ENCODE data around the gene OPRD1. TPM values are rescaled to one million over a fixed set of nuclear protein-coding genes. Genes with fewer than 3 reads are reported as not detected.
"Not testable (repeated sequence)": the region's sequence is repeated elsewhere in the genome, so short reads cannot be mapped to it uniquely, and the experiment has no call there.

OPRD1 gene
- total RNA-seq, 1 donor from 2014 or later, result not detected

DNA sequence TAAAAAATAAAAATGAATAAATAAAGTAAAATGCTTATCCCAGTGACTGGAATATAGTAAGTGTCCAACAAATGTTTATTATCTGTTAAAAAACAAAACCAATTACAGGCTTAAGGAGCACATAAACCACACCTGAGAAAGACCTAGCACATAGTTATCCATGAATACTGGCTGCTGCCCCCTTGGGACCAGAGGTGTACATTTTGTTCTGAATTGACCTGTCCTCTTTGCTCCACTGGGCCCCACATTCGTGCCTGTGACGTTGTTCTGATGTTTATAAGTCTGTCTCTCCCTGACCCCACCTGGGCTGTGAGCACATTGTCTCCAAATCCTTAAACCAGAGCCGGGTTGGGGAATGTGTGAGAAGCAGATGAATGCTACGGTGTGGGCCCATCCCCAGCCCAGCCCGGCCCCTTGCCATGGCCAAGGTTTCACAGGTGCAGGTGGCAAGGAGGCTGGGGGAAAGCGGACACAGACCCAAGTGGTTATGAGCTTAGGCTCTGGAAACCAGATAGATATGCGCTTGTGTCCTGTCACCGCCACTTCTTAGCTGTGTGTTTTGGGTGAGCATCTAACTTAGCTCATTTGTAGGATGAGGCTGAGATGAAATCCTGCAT, 29.1 kb downstream of the OPRD1 start:
- no peak for DNase-seq (ENCODE audit: low spot score)

DNA sequence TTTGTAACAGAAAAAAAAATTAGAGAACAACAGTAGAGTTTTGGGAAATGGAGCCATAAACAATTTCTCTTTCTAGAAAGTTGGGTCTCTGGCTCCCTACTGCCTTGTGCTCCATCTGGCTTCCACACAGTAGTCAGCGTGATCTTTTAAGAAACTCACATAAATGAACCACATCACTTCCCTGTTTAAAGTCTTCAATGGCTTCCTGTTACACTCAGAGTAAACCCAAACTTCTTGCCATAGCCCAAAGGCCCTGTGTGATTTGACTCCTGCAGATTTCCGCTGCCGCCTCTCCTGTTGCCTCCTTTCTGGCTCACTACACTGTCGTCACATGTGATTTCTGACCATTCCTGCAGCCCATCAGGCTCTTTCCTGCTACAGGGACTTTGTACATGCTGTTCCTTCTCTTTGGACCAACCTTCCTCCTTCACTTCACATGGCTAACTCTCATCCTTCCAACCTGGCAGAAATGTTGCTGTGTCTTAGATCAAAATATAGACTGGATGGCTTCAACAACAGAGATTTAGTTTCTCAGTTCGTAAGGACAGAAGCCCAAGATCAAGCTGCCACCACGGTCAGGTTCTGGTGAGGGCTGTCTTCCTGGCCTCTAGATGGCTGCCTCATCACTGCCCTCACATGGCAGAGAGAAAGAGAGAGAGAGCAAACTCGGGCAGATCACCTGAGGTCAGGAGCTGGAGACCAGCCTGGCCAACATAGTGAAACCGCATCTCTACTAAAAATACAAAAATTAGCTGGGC, 34.0 kb downstream of the OPRD1 start:
- DNase-seq (ENCODE audit: low spot score), result no peak

DNA sequence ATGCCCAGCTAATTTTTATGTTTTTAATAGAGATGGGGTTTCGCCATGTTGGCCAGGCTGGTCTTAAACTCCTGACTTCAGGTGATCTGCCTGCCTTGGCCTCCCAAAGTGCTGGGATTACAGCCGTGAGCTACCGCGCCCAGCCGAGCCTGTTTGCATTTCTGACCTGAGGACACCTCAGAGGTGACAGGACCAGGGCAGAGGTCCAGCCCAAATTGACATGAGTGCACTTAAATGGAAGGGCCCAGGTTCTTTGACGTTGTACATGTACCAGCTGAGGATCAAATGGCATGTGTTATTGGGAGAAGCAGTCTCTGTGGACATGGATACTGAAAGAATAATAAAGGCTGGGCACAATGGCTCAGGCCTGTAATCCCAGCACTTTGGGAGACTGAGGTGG, 35.2 kb downstream of the OPRD1 start:
- not testable (repeated sequence) for DNase-seq (ENCODE audit: low spot score)

DNA sequence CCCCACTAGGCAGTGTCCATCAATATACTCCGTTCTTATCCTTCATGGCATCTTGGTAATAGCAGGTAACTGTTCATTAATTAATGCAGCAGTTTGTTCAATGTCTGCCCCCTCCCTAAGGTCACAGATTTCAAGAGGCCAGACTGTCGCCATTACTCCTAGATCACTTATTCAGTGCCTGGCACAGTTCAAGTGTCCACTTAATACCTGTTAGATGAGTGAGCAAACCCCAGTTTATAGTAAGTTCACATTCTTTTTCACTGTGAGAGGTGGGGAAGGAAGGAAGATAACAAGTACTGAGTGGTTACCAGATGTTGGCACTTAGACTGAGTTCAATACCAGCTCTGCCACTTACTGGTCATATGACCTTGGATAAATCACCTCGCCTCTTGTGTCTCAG, 36.4 kb downstream of the OPRD1 start:
- no peak for DNase-seq (ENCODE audit: low spot score)

DNA sequence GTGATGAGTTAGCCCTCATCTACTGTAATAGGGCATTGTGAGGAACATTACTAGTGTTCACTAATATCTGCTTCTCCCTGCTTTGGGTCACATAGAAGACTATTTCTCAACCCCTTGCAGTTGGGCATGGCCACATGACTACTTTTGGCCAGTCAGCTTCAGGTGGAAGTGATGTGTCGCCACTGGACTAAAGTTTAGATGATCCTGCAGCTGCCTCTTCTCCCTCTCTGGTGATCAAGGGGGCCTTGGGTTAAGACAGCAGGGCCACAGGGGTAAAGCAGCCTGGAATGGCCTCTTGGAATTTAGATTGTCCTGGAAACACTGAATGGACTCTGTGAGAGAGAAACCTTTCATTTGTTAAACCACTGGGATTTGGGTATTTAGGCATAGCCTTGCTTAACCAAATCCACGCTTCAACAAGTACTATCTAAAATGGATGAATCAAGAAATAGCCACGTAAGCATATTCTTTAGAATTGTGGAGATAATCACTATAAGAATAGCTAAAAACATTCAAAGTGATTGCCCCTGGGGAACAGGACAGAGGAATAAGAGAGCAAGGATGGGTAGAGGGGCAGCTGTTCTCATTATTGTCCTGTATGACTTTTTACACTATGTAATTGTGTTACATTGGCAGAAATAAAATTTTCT, 41.2 kb downstream of the OPRD1 start:
- no peak for DNase-seq (ENCODE audit: low spot score)

DNA sequence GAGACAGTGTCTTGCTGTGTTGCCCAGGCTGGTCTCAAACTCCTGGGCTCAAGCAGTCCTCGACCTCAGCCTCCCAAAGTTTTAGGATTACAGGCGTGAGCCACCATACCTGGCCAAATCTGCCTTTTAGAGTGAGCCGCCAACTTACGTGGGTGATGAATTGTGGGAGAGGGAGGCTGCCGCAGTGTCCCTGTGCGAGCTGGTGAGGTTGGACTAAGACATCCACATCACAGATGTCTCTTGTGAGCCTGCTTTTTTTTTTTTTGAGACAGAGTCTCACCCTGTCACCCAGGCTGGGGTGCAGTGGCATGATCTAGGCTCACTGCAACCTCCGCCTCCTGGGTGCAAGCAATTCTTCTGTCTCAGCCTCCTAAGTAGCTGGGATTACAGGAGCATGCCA, 42.4 kb downstream of the OPRD1 start:
- not testable (repeated sequence) for DNase-seq (ENCODE audit: low spot score)

DNA sequence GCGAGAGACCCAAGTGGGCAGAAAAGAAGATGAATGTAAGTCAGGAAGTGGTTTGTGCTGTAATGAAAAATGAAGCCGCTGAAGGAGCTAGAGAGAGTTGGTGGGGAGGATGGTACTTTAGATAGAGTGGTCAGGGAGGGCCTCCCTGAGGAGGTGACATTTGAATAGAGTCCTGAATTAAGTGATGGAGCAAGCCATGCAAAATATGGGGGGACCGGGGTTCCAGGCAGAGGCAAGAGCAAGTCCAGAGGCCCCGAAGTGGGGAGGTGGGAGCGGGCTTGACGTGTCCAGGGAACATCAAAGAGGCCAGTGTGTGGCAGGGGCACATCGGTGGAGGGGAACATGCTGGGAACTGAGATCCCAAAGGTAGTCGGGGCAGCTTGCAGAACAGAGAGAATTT, 43.1 kb downstream of the OPRD1 start:
- no peak for DNase-seq (ENCODE audit: low spot score)

DNA sequence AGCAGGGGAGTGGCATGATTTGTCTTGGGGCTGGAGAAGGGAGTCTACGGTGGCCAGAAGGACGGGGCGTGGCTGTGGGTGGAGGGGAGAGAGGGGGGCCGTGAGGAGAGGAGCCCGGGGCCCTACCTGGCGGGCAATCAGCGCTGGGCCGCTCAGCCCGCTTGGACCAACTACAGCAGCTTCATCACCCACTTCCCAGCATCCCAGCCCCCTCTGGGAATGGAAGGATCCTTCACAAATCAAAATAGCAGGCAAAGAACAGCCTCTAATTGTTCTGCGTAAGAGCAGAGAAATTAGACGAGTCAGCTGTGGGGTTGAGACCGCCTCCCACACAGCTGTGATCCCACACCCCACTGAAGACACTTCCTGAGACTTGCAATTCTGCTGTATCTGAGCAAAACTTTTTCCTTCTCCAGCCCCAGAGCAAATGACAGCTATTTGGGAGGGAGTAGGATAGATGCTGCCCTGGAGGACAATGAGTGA, 43.5 kb downstream of the OPRD1 start:
- DNase-seq (ENCODE audit: low spot score), result no peak

DNA sequence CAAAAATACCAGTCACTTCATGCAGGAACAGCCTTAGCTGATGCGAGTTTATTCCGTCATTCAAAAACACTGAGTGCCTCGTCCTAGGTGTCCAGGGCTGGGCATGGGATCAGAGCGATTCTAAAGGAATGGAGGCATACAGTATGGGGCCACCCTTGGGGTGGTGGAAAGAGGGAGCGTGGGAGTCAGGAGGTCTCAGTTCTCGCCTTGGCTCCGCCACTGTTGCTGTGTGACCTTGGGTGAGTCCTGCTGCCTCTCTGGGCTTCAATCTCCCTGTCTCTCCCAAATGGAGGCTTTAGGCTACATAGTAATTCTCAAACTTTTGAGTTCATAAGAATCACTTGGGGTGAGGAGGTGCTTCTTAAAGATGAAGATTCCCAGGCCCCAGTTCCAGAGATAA, 44.0 kb downstream of the OPRD1 start:
- no peak for DNase-seq (ENCODE audit: low spot score)

DNA sequence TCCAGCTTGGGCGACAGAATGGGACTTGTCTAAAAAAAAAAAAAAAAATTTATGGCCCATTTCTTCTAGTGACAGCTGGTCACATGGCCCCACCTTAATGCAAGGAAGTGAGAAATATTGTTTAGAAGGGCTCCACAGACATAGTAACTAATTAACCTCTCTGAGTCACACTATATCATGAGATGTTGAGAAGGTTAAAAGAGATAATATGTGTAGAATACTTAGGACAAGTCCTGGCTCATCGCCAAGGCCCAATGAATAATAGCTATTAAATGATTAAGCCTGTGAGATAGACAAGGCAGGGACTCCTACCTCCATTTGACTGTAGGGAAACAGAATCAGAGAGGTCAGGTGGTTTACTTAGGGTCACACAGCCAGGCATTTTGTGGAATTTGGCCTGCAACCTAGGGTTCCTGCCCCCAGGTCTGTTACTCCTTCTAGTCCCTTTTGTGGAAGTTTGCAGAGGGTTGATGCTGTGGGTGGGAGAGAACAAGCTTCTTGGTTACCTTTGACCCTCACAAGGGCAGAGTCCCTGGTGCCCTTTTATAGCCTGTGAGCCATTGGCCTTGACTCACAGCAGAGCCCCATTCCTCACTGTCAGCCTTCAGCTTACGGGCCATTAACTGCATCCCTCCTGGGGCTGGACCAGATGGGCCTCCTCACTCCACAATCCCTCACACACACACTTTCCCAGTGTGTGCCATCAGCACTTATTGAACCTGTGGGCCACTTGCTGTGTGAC, 48.5 kb downstream of the OPRD1 start:
- DNase-seq (ENCODE audit: low spot score), result no peak

DNA sequence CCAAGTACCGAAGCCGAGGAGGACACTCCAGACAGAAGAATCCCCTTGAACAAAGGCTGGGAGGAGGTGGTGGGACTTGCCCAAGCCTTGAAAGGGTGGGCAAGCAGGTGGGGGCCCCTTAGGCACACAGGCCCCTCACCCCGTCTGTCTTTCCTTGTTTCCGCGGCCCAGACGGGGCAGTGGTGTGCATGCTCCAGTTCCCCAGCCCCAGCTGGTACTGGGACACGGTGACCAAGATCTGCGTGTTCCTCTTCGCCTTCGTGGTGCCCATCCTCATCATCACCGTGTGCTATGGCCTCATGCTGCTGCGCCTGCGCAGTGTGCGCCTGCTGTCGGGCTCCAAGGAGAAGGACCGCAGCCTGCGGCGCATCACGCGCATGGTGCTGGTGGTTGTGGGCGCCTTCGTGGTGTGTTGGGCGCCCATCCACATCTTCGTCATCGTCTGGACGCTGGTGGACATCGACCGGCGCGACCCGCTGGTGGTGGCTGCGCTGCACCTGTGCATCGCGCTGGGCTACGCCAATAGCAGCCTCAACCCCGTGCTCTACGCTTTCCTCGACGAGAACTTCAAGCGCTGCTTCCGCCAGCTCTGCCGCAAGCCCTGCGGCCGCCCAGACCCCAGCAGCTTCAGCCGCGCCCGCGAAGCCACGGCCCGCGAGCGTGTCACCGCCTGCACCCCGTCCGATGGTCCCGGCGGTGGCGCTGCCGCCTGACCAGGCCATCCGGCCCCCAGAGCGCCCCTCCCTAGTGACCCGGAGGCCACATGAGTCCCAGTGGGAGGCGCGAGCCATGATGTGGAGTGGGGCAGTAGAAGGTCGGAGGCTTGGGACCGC, 50.8 kb downstream of the OPRD1 start:
- DNase-seq (ENCODE audit: low spot score), result no peak

DNA sequence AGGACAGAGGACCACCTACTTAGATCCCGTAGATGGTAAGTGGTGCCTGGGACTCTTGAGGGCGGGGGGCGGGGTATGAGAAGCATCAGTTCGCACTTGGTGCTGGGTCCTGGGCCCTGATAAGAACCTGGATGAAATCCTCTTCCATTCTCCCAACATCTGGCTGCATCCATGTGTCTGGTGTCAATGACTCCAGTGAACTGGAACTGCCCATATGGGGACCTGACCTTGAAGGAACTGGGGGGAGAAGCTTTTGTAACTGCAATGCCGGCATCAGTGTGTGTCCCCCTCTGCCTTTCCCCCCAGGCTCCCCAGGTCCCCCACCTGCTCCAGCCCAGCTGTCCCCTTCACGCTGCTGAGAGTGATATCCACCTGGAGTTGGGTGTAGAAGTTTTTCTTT, 52.7 kb downstream of the OPRD1 start:
- no peak for DNase-seq (ENCODE audit: low spot score)

DNA sequence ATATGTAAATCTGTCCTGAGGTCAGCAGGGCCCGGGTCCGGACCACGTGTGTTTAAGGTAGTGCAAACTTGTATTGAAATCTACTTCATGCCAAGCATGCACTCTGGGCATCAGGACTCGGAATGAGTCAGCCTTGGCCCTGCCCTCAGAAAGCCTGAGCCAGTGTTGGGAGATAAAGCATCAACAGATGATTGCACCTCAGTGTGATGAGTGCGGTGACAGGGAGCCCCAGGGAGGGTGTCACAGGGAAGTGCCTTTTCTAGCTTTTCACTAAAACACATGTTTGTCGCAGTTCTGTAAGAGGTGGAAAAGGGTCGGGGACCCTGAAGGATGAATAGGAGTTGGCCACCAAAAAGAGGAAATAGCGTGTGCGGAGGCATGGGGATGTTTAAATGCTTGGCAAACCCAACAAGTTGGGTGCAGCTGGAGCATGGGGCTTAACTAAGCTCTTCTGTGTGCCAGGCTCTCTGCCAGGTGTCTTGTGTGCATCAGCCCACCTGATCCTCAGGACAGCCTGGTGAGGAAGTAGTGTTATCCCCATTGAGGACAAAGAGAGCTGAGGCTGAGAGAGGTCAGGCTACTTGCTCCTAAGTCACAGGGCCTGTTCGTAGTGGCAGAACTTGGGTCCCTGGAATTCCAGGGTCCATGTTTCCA, 54.2 kb downstream of the OPRD1 start:
- no peak for DNase-seq (ENCODE audit: low spot score)

DNA sequence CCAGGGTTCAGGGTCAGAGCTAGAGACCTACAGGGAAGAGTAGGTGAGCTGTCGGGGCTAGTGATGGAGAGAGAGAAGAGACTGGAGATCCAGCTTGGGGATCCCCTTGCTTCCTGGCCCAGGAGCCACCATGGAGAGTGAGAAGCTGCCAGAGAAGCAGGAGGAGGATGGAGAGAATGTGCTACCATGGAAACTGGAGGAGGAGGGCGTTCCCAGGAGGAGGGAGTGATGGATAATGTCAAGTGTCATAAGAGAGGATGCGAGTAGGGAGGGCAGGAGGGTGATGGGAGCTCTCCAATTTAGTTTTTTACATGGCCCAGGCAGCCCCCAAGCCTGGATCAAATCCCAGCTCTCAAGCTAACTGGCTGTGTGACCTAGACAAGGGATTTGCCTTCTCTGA, 55.9 kb downstream of the OPRD1 start:
- no peak for DNase-seq (ENCODE audit: low spot score)

DNA sequence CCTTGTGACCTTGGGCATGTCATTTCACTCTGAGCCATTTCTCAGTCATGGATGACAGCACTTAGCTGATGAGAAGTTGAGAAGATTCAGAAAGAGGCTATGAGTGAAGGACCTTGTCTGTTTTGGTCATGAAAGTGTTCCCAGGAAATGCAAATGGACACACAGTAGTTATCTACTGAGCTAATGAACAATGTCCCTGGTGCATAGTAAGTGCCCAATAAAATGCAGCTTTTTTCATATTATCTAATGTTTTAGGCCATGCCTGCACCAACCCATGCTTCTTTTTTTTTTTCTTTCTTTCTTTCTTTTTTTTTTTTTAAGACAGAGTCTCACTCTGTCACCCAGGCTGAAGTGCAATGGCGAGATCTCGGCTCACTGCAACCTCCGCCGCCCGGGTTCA, 58.0 kb downstream of the OPRD1 start:
- no peak for DNase-seq (ENCODE audit: low spot score)

DNA sequence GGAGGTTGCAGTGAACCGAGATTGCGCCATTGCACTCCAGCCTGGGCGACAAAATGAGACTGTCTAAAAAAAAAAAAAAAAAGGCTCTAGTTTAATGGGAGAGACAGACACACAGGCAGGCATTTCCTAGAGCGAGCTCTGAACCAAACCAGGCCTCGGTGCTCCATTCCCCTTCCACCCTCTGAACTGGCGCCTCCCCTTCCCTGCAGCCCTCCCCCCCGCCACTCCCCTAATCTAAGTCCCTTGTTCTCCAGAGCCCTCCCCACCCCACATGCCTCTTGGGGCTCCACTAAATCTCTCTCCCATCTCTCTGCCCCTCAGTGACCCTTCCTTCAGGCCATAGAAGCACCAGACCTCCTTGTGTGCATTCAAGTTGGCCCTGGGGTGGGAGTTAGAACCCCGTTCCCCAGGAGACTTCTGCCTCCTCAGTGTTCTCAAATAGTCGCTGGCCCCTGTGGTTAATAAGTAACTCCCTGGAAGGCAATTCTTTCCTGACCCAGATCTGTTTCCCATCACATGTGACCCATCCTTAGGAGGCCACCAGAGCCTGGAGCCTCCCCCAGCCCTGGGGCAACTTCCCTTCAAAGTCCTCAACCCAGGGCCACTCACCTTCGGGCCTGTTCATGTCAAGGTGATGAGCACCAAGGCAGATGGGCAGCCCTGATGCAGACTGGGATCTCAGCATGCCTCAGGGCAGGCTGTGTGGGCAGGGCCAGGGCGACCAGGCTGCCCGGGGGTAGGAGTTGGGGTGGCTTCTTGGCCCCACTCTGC, 59.8 kb downstream of the OPRD1 start:
- DNase-seq (ENCODE audit: low spot score), result no peak

DNA sequence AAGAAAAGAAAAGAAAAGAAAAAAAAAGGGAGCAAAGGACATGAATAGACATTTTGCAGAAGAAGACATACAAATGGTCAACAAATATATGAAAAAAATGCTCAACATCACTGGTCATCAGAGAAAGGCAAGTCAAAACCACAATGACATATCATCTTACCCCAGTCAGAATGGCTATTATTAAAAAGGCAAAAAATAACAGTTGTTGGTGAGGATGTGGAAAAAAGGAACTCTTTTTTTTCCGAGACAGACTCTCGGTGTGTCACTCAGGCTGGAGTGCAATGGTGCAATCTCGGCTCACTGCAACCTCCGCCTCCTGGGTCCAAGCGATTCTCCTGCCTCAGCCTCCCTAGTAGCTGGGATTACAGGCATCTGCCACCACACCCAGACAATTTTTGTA, 63.2 kb downstream of the OPRD1 start:
- DNase-seq (ENCODE audit: low spot score), result not testable (repeated sequence)

DNA sequence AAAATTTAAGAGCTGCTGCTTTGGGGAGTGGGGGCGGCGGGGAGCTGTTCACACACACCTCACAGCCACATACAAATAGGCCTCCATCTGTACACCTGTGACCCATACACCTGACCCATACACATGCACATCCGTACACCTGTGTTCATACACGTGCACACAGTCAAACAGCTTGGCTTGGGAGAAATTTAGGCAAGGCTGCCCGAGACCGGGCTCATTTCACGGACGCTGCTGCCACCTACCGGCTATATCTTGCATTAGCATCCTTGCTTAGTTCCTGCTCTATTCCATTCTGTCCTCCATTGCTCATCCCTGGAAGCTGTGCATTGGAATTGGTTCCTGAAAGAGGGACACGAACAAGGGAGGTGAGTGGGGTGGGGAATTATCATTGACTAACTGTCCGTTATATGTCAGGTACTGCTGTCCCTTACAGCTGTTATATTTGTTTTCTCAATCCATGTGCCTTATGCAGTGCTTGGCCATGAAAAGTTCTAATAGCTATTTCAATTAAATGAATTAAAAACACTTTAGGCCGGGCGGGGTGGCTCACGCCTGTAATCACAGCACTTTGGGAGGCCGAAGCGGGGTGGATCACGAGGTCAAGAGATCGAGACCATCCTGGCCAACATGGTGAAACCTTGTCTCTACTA, 65.3 kb downstream of the OPRD1 start:
- no peak for DNase-seq (ENCODE audit: low spot score)

DNA sequence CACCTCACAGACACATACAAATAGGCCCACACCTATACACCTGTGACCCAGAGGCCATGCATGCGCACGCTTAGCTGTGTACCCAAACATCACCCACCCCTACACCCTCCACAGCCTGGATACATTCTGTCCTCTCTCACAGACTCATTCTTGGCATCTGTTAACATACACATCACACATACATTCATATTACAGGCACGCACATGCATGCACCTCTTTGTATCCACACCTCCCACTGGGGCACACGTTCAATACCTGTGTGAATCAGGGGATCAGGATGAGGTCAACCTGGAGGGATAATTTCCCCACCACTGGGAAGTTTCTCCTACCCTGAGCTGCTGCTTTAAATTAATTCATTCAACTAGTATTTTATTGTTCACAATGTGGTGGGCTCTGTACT, 66.8 kb downstream of the OPRD1 start:
- no peak for DNase-seq (ENCODE audit: low spot score)

Data from mesenteric fat pad (tissue), 1 donor.